Loucy (cell line): Measurements from ENCODE around the gene MCF2L.

ENCODE experiments used
- H2AFZ ChIP-seq: fragments of 200-600 bp; sonication (generic); 2 replicates; pipeline ENCODE4 v1.6.0; 2016; ENCODE audit warnings: antibody characterized with exemption, mild to moderate bottlenecking, low read length, moderate library complexity
- H3F3A ChIP-seq: fragments of 200-600 bp; 2 replicates; pipeline ENCODE4 v1.6.0; 2016; ENCODE audit warnings: antibody characterized with exemption, low read depth, mild to moderate bottlenecking
- H3K27me3 ChIP-seq: fragments of 200-600 bp; sonication (generic); 2 replicates; pipeline ENCODE4 v1.6.1; 2014; ENCODE audit warnings: low read length, mild to moderate bottlenecking; ENCODE audit not compliant: insufficient read depth, poor library complexity, severe bottlenecking
- H3K36me3 ChIP-seq: fragments of 200-600 bp; sonication (generic); 2 replicates; pipeline ENCODE4 v1.6.1; 2016; ENCODE audit warnings: low read length; ENCODE audit not compliant: insufficient read depth
- H3K4me1 ChIP-seq: fragments of 200-600 bp; sonication (generic); 2 replicates; pipeline ENCODE4 v1.5.1; 2014; ENCODE audit warnings: low read length, mild to moderate bottlenecking; ENCODE audit not compliant: insufficient read depth, poor library complexity, severe bottlenecking
- H3K4me2 ChIP-seq: fragments of 200-600 bp; sonication (generic); 2 replicates; pipeline ENCODE4 v1.6.0; 2014; ENCODE audit warnings: antibody characterized with exemption, low read length, low read depth, mild to moderate bottlenecking; ENCODE audit not compliant: poor library complexity, severe bottlenecking
- H3K4me3 ChIP-seq: fragments of 200-600 bp; sonication (generic); 2 replicates; pipeline ENCODE4 v1.5.1; 2014; ENCODE audit warnings: low read length, mild to moderate bottlenecking, mixed read lengths; ENCODE audit not compliant: poor library complexity, severe bottlenecking
- H3K79me2 ChIP-seq: fragments of 200-600 bp; sonication (generic); 2 replicates; pipeline ENCODE4 v1.6.1; 2014; ENCODE audit warnings: low read length; ENCODE audit not compliant: insufficient read depth
- H3K9ac ChIP-seq: fragments of 200-600 bp; sonication (generic); 2 replicates; pipeline ENCODE4 v1.6.0; 2014; ENCODE audit warnings: mild to moderate bottlenecking, low read depth, low read length, moderate library complexity; ENCODE audit not compliant: poor library complexity, severe bottlenecking
- H3K9me2 ChIP-seq: fragments of 200-600 bp; sonication (generic); replicated peaks from 2 replicates; pipeline ENCODE4 v1.6.1; 2016; ENCODE audit warnings: low read depth, low read length, mixed read lengths
- H3K9me3 ChIP-seq: fragments of 200-600 bp; sonication (generic); 2 replicates; pipeline ENCODE4 v1.6.1; 2014; ENCODE audit warnings: mild to moderate bottlenecking, antibody characterized with exemption, low read length, low read depth; ENCODE audit not compliant: insufficient read depth
- H4K20me1 ChIP-seq: fragments of 200-600 bp; sonication (generic); 2 replicates; pipeline ENCODE4 v1.6.0; 2014; ENCODE audit warnings: antibody characterized with exemption, low read length, mild to moderate bottlenecking; ENCODE audit not compliant: insufficient read depth, poor library complexity, severe bottlenecking
- CTCF ChIP-seq: fragments of 200-600 bp; sonication (generic); conservative IDR thresholded peaks from 2 replicates; pipeline ENCODE4 v1.5.1; 2014; ENCODE audit warnings: mild to moderate bottlenecking, antibody characterized with exemption, low read length
- EZH2phosphoT487 ChIP-seq: fragments of 200-600 bp; IDR thresholded peaks from 2 replicates; pipeline ENCODE4 v1.6.1; 2018; ENCODE audit warnings: antibody characterized with exemption, mild to moderate bottlenecking, moderate library complexity, borderline replicate concordance

Gene MCF2L

GRCh38 chr13:112986470-112986869 lies 17.5 kb downstream of the MCF2L start:
- TF ChIP-seq CTCF: no peak
- TF ChIP-seq EZH2phosphoT487: no peak
- H3K4me2 ChIP-seq: no peak overlapping the region

GRCh38 chr13:112986946-112987681 lies 18.1 kb downstream of the MCF2L start:
- H3K4me3 ChIP-seq: no peak overlapping the region
- H3K4me2 ChIP-seq: no peak overlapping the region
- H2AFZ ChIP-seq: no peak overlapping the region
- H3K79me2 ChIP-seq: no peaks in the 10 kb centered on the region
- no peaks in the 10 kb centered on the region for H4K20me1 ChIP-seq
- TF ChIP-seq EZH2phosphoT487: no peak
- no peak for TF ChIP-seq CTCF
- no peak overlapping the region for H3K9ac ChIP-seq
- no peaks in the 10 kb centered on the region for H3F3A ChIP-seq
- no peaks in the 10 kb centered on the region for H3K36me3 ChIP-seq
- no peaks in the 10 kb centered on the region for H3K27me3 ChIP-seq
- H3K9me3 ChIP-seq: no peaks in the 10 kb centered on the region
- no peaks in the 10 kb centered on the region for H3K9me2 ChIP-seq
- no peaks in the 10 kb centered on the region for H3K4me1 ChIP-seq

More at GRCh38 chr13:112986470-112986869, 17.5 kb downstream of the MCF2L start:
- no peaks in the 10 kb centered on the region for H3K4me1 ChIP-seq
- no peaks in the 10 kb centered on the region for H3F3A ChIP-seq
- no peaks in the 10 kb centered on the region for H3K9me3 ChIP-seq
- no peaks in the 10 kb centered on the region for H3K36me3 ChIP-seq
- no peak overlapping the region for H2AFZ ChIP-seq
- H3K4me3 ChIP-seq: no peak overlapping the region
- H4K20me1 ChIP-seq: no peaks in the 10 kb centered on the region
- H3K79me2 ChIP-seq: no peaks in the 10 kb centered on the region
- no peaks in the 10 kb centered on the region for H3K27me3 ChIP-seq
- no peak overlapping the region for H3K9ac ChIP-seq
- no peaks in the 10 kb centered on the region for H3K9me2 ChIP-seq

- Histone ChIP-seq H3F3A (no peaks in the 10 kb centered on the region), H2AFZ (no peak overlapping the region), H3K27me3 (no peaks in the 10 kb centered on the region), H3K4me2 (no peak overlapping the region), H3K4me1 (no peaks in the 10 kb centered on the region), H3K9me2 (no peaks in the 10 kb centered on the region), H3K9ac (no peak overlapping the region), H3K4me3 (no peak overlapping the region), H3K9me3 (no peaks in the 10 kb centered on the region), H4K20me1 (no peaks in the 10 kb centered on the region), H3K79me2 (no peaks in the 10 kb centered on the region), H3K36me3 (no peaks in the 10 kb centered on the region)
- TF ChIP-seq EZH2phosphoT487: no peak
- no peak for TF ChIP-seq CTCF
These were observed 18.6 kb downstream of the MCF2L start for GRCh38 chr13:112987682-112988024.
